DOHH2 (cell line): Measurements from ENCODE around the gene SENP5.

ENCODE experiments used
- H3F3A ChIP-seq: fragments of 200-600 bp; sonication (generic), shearing (Covaris generic); 2 replicates; pipeline ENCODE4 v1.6.0; 2016; ENCODE audit warnings: antibody characterized with exemption, mild to moderate bottlenecking; ENCODE audit not compliant: control insufficient read depth, insufficient read depth
- H3K27ac ChIP-seq: fragments of 200-600 bp; sonication (generic); 2 replicates; pipeline ENCODE4 v1.5.1; 2014; ENCODE audit warnings: low read depth, mild to moderate bottlenecking, low read length, moderate library complexity
- H3K27me3 ChIP-seq: fragments of 200-600 bp; sonication (generic); 2 replicates; pipeline ENCODE4 v1.6.1; 2014; ENCODE audit warnings: mild to moderate bottlenecking, low read length, mixed read lengths; ENCODE audit not compliant: control insufficient read depth
- H3K36me3 ChIP-seq: fragments of 200-600 bp; sonication (generic); 2 replicates; pipeline ENCODE4 v1.6.1; 2014; ENCODE audit warnings: mild to moderate bottlenecking, low read length, moderate library complexity, mixed read lengths; ENCODE audit not compliant: control insufficient read depth
- H3K4me1 ChIP-seq: fragments of 200-600 bp; sonication (generic); 2 replicates; pipeline ENCODE4 v1.6.1; 2014; ENCODE audit warnings: mild to moderate bottlenecking, low read length, mixed read lengths; ENCODE audit not compliant: control insufficient read depth
- H3K4me2 ChIP-seq: fragments of 200-600 bp; sonication (generic); 2 replicates; pipeline ENCODE4 v1.6.0; 2014; ENCODE audit warnings: mild to moderate bottlenecking, low read length, moderate library complexity
- H3K4me3 ChIP-seq: fragments of 200-600 bp; sonication (generic); 2 replicates; pipeline ENCODE4 v1.5.1; 2014; ENCODE audit warnings: mild to moderate bottlenecking, low read length, mixed read lengths
- H3K79me2 ChIP-seq: fragments of 200-600 bp; sonication (generic); 2 replicates; pipeline ENCODE4 v1.6.1; 2014; ENCODE audit warnings: mild to moderate bottlenecking, low read length, mixed read lengths; ENCODE audit not compliant: control insufficient read depth
- H3K9me2 ChIP-seq: fragments of 200-600 bp; sonication (generic); replicated peaks from 2 replicates; pipeline ENCODE4 v1.6.1; 2014; ENCODE audit warnings: mild to moderate bottlenecking, low read length, mixed read lengths; ENCODE audit not compliant: control insufficient read depth
- H3K9me3 ChIP-seq: fragments of 200-600 bp; sonication (generic); 2 replicates; pipeline ENCODE4 v1.6.1; 2014; ENCODE audit warnings: antibody characterized with exemption, low read length, mixed read lengths; ENCODE audit not compliant: control insufficient read depth, insufficient read depth
- H4K20me1 ChIP-seq: fragments of 200-600 bp; sonication (generic); 2 replicates; pipeline ENCODE4 v1.6.0; 2014; ENCODE audit warnings: low read depth, mild to moderate bottlenecking, antibody characterized with exemption, low read length, moderate library complexity; ENCODE audit not compliant: control insufficient read depth, insufficient read depth
- EZH2phosphoT487 ChIP-seq: fragments of 200-600 bp; sonication (generic); IDR thresholded peaks from 2 replicates; pipeline ENCODE4 v1.6.1; 2017; ENCODE audit warnings: borderline replicate concordance, mild to moderate bottlenecking, antibody characterized with exemption, low read length, moderate library complexity, mixed read lengths
- TF ChIP-seq, protein P1 (sequence below): fragments of 200-600 bp; sonication (generic); IDR thresholded peaks from one replicate; pipeline ENCODE4 v1.5.1; 2014; ENCODE audit warnings: antibody characterized with exemption, mild to moderate bottlenecking, low read depth, low read length; ENCODE audit not compliant: poor library complexity, severe bottlenecking

SENP5 gene

DNA sequence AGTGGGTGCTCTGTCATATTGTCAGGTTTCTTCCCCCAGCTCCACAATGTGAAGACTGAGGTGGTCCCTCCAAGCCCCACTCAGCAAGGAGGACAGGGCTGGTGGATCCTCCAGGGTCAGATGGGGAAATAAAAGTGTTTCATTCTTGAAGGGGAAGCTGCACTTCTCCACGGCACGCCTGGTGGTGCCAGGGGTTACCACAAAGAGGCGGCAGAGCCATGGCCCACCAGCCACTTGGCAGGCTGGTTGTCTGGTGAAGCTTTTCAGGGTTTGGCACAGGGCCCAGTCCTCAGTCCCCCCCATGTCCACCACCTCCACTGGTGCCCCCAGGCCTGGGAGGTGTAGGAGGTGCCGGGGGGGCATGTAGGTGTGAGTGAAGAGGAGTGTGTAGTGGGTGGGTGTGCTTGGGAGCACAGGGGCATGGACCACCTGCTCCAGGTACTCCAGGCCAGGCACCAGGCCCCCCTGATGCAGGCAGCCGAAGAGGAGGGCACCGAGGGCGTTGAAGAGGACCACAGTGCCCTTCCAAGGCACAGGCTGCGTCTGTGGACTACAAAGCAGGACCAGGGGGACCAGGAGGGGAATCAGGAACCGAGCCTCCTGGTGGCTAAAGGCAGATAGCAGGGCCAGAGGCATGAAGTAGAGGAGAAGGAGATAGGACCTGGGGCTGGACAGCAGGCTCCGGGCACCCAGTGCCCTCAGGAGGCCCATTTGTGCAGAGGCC lies 79.6 kb downstream of the SENP5 start:
- TF ChIP-seq EZH2phosphoT487: no peak
- TF ChIP-seq, protein P1, sequence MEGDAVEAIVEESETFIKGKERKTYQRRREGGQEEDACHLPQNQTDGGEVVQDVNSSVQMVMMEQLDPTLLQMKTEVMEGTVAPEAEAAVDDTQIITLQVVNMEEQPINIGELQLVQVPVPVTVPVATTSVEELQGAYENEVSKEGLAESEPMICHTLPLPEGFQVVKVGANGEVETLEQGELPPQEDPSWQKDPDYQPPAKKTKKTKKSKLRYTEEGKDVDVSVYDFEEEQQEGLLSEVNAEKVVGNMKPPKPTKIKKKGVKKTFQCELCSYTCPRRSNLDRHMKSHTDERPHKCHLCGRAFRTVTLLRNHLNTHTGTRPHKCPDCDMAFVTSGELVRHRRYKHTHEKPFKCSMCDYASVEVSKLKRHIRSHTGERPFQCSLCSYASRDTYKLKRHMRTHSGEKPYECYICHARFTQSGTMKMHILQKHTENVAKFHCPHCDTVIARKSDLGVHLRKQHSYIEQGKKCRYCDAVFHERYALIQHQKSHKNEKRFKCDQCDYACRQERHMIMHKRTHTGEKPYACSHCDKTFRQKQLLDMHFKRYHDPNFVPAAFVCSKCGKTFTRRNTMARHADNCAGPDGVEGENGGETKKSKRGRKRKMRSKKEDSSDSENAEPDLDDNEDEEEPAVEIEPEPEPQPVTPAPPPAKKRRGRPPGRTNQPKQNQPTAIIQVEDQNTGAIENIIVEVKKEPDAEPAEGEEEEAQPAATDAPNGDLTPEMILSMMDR: no peak
- Histone ChIP-seq H3K27me3 (no peaks in the 10 kb centered on the region; the same call in 1 of the 2 replicates), H3K27ac (no peak overlapping the region), H3K36me3 (peaks cover 23% of the 10 kb centered on the region), H3K9me2 (no peaks in the 10 kb centered on the region), H3K79me2 (peaks cover 26% of the 10 kb centered on the region), H3F3A (no peaks in the 10 kb centered on the region), H3K4me1 (peaks cover 7% of the 10 kb centered on the region), H3K4me2 (no peak overlapping the region), H4K20me1 (peaks cover 7% of the 10 kb centered on the region; the same call in 1 of the 2 replicates), H3K9me3 (no peaks in the 10 kb centered on the region), H3K4me3 (no peak overlapping the region)

DNA sequence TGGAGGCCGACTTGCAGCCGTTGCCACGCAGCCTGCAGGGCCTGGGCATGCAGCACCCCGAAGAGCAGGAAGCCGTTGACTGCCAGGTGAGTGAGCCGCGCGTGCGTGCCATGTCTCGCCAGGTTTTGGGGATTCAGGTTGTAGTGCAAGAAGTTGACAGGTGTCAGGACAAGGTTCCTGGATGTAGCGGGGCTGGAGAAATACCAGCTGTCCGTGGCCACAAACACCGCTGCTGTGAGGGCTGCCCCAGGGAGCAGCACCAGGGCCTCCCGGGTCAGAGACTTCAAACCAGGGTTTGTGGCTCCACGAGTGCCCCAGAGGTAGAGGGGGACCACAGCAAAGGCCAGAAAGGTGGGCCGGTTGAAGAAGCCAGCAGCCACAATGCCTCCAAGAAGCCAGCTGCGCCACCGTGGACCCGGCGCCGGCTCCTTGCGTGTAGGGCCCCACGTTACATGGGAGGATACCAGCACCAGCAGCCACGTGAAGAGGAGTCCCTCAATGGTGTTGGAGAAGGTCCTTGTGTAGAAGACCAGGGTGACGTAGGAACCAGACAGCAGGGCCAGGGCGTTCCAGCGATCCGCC lies 80.2 kb downstream of the SENP5 start:
- Histone ChIP-seq H3K9me3 (no peaks in the 10 kb centered on the region), H3K27ac (no peak overlapping the region), H3F3A (no peaks in the 10 kb centered on the region), H3K36me3 (peaks cover 19% of the 10 kb centered on the region), H3K79me2 (peaks cover 21% of the 10 kb centered on the region), H3K4me2 (no peak overlapping the region), H3K4me1 (peaks cover 7% of the 10 kb centered on the region), H3K9me2 (no peaks in the 10 kb centered on the region), H4K20me1 (peaks cover 7% of the 10 kb centered on the region; the same call in 1 of the 2 replicates), H3K27me3 (no peaks in the 10 kb centered on the region; the same call in 1 of the 2 replicates), H3K4me3 (no peak overlapping the region)
- TF ChIP-seq EZH2phosphoT487: no peak
- TF ChIP-seq, protein P1: no peak

DNA sequence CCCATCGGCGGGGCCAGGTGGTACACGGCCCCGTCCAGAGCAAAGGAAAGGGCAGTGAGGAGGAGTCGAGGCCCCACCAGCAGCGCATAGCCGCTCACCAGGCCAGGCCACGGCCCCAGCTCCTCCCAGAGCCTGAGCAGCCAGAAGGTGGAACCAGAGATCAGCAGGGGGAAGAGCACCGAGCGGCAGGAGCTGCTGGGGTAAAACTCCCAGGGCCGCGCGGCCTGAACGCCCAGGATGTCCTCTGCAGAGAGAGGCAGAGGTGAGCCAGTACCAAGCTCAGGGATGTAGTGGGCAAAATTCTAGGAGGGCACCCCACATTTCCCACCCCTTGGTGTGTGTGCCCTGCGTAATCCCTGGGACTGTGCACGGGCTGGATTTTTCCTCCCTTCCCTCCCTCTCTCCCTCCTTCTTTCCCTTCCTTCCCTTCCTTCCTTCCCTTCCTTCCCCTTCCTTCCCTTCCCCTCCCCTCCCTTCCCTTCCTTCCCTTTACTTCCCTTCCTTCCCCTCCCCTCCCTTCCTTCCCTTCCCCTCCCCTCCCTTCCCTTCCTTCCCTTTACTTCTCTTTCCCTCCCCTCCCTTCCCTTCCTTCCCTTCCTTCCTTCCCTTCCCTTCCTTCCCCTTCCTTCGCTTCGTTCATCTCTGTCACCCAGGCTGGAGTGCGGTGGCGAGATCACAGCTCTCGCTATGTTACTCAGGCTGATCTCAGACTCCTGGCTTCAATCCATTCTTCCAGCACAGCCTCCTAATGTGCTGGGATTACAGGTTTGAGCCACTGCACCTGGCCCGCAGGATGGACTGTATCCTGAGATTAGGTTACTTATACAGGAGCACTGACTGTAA lies 80.9 kb downstream of the SENP5 start:
- Histone ChIP-seq H3K4me1 (peaks cover 4% of the 10 kb centered on the region), H4K20me1 (peaks cover 2% of the 10 kb centered on the region; the same call in 1 of the 2 replicates), H3F3A (no peaks in the 10 kb centered on the region), H3K4me3 (no peak overlapping the region), H3K4me2 (no peak overlapping the region), H3K9me3 (no peaks in the 10 kb centered on the region), H3K36me3 (peaks cover 12% of the 10 kb centered on the region), H3K27ac (no peak overlapping the region), H3K9me2 (no peaks in the 10 kb centered on the region), H3K79me2 (peaks cover 14% of the 10 kb centered on the region), H3K27me3 (peaks cover 6% of the 10 kb centered on the region)
- TF ChIP-seq, protein P1: no peak
- no peak for TF ChIP-seq EZH2phosphoT487
